Parathyroid adenoma (tissue), 2 donors: Measurements from ENCODE around the gene OBI1.

Source experiments
- H2AFZ ChIP-seq: fragments of 300-600 bp; sonication (generic); one replicate; pipeline ENCODE4 v1.7.0; 2017; ENCODE audit warnings: antibody characterized with exemption, mild to moderate bottlenecking
- H3K27ac ChIP-seq: fragments of 300-600 bp; sonication (generic); one replicate; pipeline ENCODE4 v1.7.0; 2017
- H3K27me3 ChIP-seq: fragments of 300-600 bp; sonication (generic); one replicate; pipeline ENCODE4 v1.7.0; 2017; ENCODE audit warnings: low read length; ENCODE audit not compliant: control insufficient read depth, insufficient read depth
- H3K36me3 ChIP-seq: fragments of 300-600 bp; sonication (generic); one replicate; pipeline ENCODE4 v1.7.0; 2017; ENCODE audit warnings: low read length; ENCODE audit not compliant: control insufficient read depth, insufficient read depth
- H3K4me1 ChIP-seq: fragments of 300-600 bp; sonication (generic); one replicate; pipeline ENCODE4 v1.7.0; 2017; ENCODE audit warnings: control low read depth
- H3K4me2 ChIP-seq: fragments of 300-600 bp; sonication (generic); one replicate; pipeline ENCODE4 v1.7.0; 2017; ENCODE audit warnings: low read length
- H3K4me3 ChIP-seq: fragments of 300-600 bp; sonication (generic); one replicate; pipeline ENCODE4 v1.7.0; 2017; ENCODE audit warnings: low read depth, low read length
- H3K79me2 ChIP-seq: fragments of 300-600 bp; sonication (generic); one replicate; pipeline ENCODE4 v1.7.0; 2017; ENCODE audit warnings: control low read depth
- H3K9ac ChIP-seq: fragments of 300-600 bp; sonication (generic); one replicate; pipeline ENCODE4 v1.7.0; 2017; ENCODE audit warnings: mild to moderate bottlenecking
- H3K9me3 ChIP-seq: fragments of 300-600 bp; sonication (generic); one replicate; pipeline ENCODE4 v1.7.0; 2017; ENCODE audit warnings: low read length; ENCODE audit not compliant: control insufficient read depth
- CTCF ChIP-seq: fragments of 300-600 bp; sonication (generic); IDR thresholded peaks from one replicate; pipeline ENCODE4 v1.7.0; 2017; ENCODE audit warnings: antibody characterized with exemption, mild to moderate bottlenecking
- donor health status: primary hyperparathyroidism.

The OBI1 gene

GRCh38 chr13:78609464-78610205 lies 49.3 kb downstream of the OBI1 start:
- TF ChIP-seq CTCF, result no peak
- no peaks in the 10 kb centered on the region for H3K36me3 ChIP-seq
- peak overlapping the region; percentile 56 for H3K4me3 ChIP-seq
- peak overlapping the region; percentile 76 for H3K4me2 ChIP-seq
- H3K27ac ChIP-seq, result no peak overlapping the region
- no peaks in the 10 kb centered on the region for H3K9me3 ChIP-seq
- H3K9ac ChIP-seq, result no peak overlapping the region
- H2AFZ ChIP-seq, result peak overlapping the region; percentile 38
- no peaks in the 10 kb centered on the region for H3K79me2 ChIP-seq
- H3K27me3 ChIP-seq, result peaks cover 34% of the 10 kb centered on the region
- H3K4me1 ChIP-seq, result peaks cover 4% of the 10 kb centered on the region

GRCh38 chr13:78608688-78609463 lies 50.1 kb downstream of the OBI1 start:
- peaks cover 4% of the 10 kb centered on the region for H3K4me1 ChIP-seq
- H3K27me3 ChIP-seq, result peaks cover 36% of the 10 kb centered on the region
- no peaks in the 10 kb centered on the region for H3K79me2 ChIP-seq
- TF ChIP-seq CTCF, result no peak
- H3K4me3 ChIP-seq, result peak overlapping the region; percentile 56
- no peaks in the 10 kb centered on the region for H3K36me3 ChIP-seq
- H3K27ac ChIP-seq, result no peak overlapping the region
- no peak overlapping the region for H3K9ac ChIP-seq
- H3K4me2 ChIP-seq, result peak overlapping the region; percentile 76
- H3K9me3 ChIP-seq, result no peaks in the 10 kb centered on the region
- peak overlapping the region; percentile 50 for H2AFZ ChIP-seq

DNA sequence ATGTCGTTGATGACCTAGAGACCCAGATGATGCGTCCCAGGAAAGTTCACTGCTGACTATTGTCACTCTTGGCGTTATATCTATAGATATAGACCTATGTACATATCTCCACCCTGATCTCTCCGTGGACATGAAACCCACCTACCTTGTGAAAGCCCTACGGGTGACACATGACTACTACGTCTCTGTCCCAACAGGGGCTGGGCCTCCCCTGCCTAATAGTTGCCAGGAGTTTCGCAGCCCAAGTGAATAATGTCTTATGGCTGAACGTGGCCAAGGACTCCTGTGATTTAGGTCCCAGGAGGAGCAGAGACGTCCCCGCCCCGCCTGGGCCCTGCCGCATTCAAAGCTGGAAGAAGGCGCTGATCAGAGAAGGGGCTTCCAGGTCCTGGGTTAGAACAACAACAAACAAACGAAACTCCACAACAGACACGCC lies 50.7 kb downstream of the OBI1 start:
- H3K4me1 ChIP-seq, result peaks cover 4% of the 10 kb centered on the region
- H3K36me3 ChIP-seq, result no peaks in the 10 kb centered on the region
- peaks cover 39% of the 10 kb centered on the region for H3K27me3 ChIP-seq
- H3K4me3 ChIP-seq, result no peak overlapping the region
- no peaks in the 10 kb centered on the region for H3K79me2 ChIP-seq
- no peaks in the 10 kb centered on the region for H3K9me3 ChIP-seq
- peak overlapping the region; percentile 50 for H2AFZ ChIP-seq
- H3K9ac ChIP-seq, result no peak overlapping the region
- TF ChIP-seq CTCF, result no peak
- peak overlapping the region; percentile 76 for H3K4me2 ChIP-seq
- no peak overlapping the region for H3K27ac ChIP-seq

DNA sequence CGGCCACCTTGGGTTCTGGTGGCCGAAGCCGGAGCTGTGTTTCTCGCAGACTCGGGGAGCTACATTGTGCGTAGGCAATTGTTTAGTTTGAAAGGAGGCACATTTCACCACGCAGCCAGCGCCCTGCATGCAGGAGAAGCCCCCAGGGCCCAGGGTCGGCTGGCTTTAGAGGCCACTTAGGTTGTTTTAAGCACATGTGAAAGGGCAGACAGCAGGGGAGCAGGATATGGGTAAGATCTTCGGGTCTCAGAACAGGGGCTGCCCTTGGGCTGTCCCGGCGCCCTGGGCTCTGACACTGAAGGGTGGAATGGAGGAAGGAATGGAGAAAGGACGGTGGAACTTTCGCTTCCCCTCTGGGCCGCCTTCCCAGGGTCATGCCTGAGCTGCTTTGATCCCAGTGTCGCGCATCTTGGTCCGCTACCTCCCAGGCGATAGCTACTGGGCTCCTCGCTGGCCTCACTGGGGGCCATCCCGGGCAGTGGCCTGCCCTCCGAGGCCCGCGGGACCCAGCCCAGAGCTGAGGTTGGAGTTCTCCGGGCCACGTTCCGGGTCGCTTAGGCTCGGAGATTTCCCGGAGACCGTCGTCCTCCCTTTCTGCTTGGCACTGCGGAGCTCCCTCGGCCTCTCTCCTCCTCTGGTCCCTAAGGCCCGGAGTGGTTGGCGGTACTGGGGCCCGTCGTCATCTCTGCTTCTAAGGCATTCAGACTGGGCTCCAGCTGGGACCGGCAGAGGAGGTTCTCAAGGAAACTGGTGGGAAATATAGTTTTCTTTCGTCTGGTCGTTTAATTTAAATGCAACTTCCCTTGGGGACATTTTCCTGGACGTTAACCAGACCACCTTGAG lies 51.3 kb downstream of the OBI1 start:
- no peak overlapping the region for H3K9ac ChIP-seq
- no peak overlapping the region for H3K4me2 ChIP-seq
- H3K4me1 ChIP-seq, result peaks cover 4% of the 10 kb centered on the region
- peaks cover 42% of the 10 kb centered on the region for H3K27me3 ChIP-seq
- no peaks in the 10 kb centered on the region for H3K36me3 ChIP-seq
- TF ChIP-seq CTCF, result no peak
- no peak overlapping the region for H3K4me3 ChIP-seq
- H3K27ac ChIP-seq, result no peak overlapping the region
- no peaks in the 10 kb centered on the region for H3K9me3 ChIP-seq
- H3K79me2 ChIP-seq, result no peaks in the 10 kb centered on the region
- H2AFZ ChIP-seq, result no peak overlapping the region
